ENCODE data around the gene NEUROD2.

- TF ChIP-seq CHD1 (IDR thresholded peaks at IDR 0.05; ENCODE audit: low read depth, low read length) (no peak), MAFK (IDR thresholded peaks at IDR 0.05; ENCODE audit: low read depth, low read length) (no peak), JUN (IDR thresholded peaks at IDR 0.05; ENCODE audit: low read depth, low read length) (no peak), CTCF (IDR thresholded peaks at IDR 0.05; ENCODE audit: control extremely low read depth in 1 of 3, insufficient read depth in 1 of 3, low read depth in 1 of 3, low read length in 3 of 3) (no peak), TAF1 (IDR thresholded peaks at IDR 0.05; ENCODE audit: low read depth, low read length) (no peak), ATF3 (IDR thresholded peaks at IDR 0.05; ENCODE audit: insufficient read depth, low read depth, low read length) (no peak), USF2 (IDR thresholded peaks at IDR 0.05; ENCODE audit: low read length) (no peak), SP1 (IDR thresholded peaks at IDR 0.05; ENCODE audit: low read depth, low read length) (no peak), TEAD4 (IDR thresholded peaks at IDR 0.05; ENCODE audit: low read depth, low read length) (no peak), POLR2A (IDR thresholded peaks at IDR 0.05; ENCODE audit: control extremely low read depth in 1 of 2, low read depth in 2 of 2, low read length in 2 of 2) (no peak), EZH2 (IDR thresholded peaks at IDR 0.05; ENCODE audit: low read depth, low read length, severe bottlenecking) (no peak), GABPA (IDR thresholded peaks at IDR 0.05; ENCODE audit: borderline replicate concordance, insufficient read depth, low read length) (no peak), RAD21 (IDR thresholded peaks at IDR 0.05 in 1 of 2, conservative IDR thresholded peaks at IDR 0.05 in 1 of 2; ENCODE audit: low read depth in 2 of 2, low read length in 2 of 2) (no peak)
Observed at GRCh38 chr17:39633570-39634183, 26.0 kb upstream of the NEUROD2 start.
